Glutamatergic neuron (in vitro differentiated cells): ENCODE measurements around the gene MPO. TPM values are rescaled to one million over a fixed set of nuclear protein-coding genes. Genes with fewer than 3 reads are reported as not detected.

ENCODE experiments used
- DNase-seq: peaks from one replicate; pipeline ENCODE4 v3.0.0; 2022
- H3K27ac Mint-ChIP-seq: one replicate; pipeline ENCODE4 v1.8.0; 2020; ENCODE audit warnings: mild to moderate bottlenecking, mixed read lengths, inconsistent platforms; ENCODE audit not compliant: unreplicated experiment
- H3K27me3 Mint-ChIP-seq: one replicate; pipeline ENCODE4 v1.8.0; 2020; ENCODE audit warnings: mild to moderate bottlenecking, moderate library complexity, mixed read lengths, inconsistent platforms; ENCODE audit not compliant: unreplicated experiment
- H3K36me3 Mint-ChIP-seq: one replicate; pipeline ENCODE4 v1.8.0; 2020; ENCODE audit warnings: mild to moderate bottlenecking, mixed read lengths, inconsistent platforms; ENCODE audit not compliant: unreplicated experiment
- H3K4me1 Mint-ChIP-seq: one replicate; pipeline ENCODE4 v1.8.0; 2020; ENCODE audit warnings: mild to moderate bottlenecking, low read depth, mixed read lengths, inconsistent platforms; ENCODE audit not compliant: unreplicated experiment
- H3K4me3 Mint-ChIP-seq: one replicate; pipeline ENCODE4 v1.8.0; 2020; ENCODE audit warnings: mild to moderate bottlenecking, mixed read lengths, inconsistent platforms; ENCODE audit not compliant: unreplicated experiment
- H3K9me3 Mint-ChIP-seq: one replicate; pipeline ENCODE4 v1.8.0; 2020; ENCODE audit warnings: mild to moderate bottlenecking, moderate library complexity, mixed read lengths, inconsistent platforms; ENCODE audit not compliant: unreplicated experiment
- total RNA-seq: library from RNA; stranded (reverse); fragmentation: NEBNext Ultra II Directional; extraction: Animal tissue kit (Norgen Biotek cat#: 25700); gene quantifications from one replicate; pipeline ENCODE4 v1.2.1, GENCODE V29; 2021; ENCODE audit not compliant: unreplicated experiment
- TF ChIP-seq, protein P1 (sequence below): fragments of 200-600 bp; sonication (generic); IDR thresholded peaks from one replicate; pipeline ENCODE4 v1.5.0; 2021; ENCODE audit not compliant: partially characterized antibody, unreplicated experiment

MPO gene
- total RNA-seq, 1 donor from 2014 or later: not detected

DNA sequence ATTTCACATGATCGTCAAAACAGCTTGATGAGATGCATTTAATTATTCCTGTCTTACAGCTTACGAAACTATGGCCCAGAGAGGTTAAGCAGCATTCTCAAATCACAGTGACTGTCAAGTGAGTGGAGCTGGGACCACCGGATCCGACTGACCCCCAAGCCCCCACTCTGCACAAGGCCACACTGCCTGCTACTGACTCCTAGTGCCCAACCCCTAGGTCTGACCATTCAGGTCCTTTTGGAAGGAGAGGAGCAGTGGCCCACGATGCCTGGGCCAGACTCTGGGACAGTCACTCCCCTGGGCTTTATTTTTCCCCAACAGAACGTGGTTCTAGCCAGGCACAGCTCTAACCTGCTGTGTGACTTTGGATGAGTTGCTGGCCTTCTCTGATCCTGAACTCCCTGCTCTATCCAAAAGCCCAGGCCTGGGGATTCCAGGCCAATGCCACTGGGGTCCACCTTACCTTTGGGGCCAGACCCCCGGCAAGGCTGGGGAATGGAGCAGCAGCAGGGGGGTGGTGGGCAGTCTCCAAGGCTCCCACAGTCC is 38.0 kb upstream of the MPO start:
- peak; percentile 8 for DNase-seq
- H3K27ac Mint-ChIP-seq: no peak overlapping the region
- H3K36me3 Mint-ChIP-seq: peaks cover 8% of the 10 kb centered on the region
- TF ChIP-seq, protein P1, sequence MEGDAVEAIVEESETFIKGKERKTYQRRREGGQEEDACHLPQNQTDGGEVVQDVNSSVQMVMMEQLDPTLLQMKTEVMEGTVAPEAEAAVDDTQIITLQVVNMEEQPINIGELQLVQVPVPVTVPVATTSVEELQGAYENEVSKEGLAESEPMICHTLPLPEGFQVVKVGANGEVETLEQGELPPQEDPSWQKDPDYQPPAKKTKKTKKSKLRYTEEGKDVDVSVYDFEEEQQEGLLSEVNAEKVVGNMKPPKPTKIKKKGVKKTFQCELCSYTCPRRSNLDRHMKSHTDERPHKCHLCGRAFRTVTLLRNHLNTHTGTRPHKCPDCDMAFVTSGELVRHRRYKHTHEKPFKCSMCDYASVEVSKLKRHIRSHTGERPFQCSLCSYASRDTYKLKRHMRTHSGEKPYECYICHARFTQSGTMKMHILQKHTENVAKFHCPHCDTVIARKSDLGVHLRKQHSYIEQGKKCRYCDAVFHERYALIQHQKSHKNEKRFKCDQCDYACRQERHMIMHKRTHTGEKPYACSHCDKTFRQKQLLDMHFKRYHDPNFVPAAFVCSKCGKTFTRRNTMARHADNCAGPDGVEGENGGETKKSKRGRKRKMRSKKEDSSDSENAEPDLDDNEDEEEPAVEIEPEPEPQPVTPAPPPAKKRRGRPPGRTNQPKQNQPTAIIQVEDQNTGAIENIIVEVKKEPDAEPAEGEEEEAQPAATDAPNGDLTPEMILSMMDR: no peak
- no peak overlapping the region for H3K4me3 Mint-ChIP-seq
- H3K4me1 Mint-ChIP-seq: peaks cover 6% of the 10 kb centered on the region
- peaks cover 5% of the 10 kb centered on the region for H3K9me3 Mint-ChIP-seq
- H3K27me3 Mint-ChIP-seq: peaks cover 4% of the 10 kb centered on the region

DNA sequence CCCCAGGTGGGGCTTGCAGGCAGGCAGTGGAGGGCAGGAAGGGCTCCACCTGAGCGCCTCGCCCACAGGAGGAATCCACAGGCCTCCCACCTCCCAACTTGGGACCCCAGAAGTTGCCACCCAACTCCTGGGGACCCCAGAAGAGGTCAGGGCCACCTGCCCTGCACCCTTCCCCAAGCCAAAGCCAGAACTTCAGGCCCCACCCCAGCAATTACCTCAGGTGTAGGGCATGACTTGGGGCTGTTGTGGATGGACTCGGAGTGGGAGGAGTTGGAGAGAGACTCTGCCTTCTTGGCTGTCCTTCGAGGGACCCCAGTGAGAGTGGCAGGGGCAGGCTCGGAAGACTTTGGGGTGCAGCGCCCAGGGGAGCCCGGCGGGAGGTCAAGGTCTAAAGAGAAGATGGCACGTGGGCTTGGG is 37.3 kb upstream of the MPO start:
- peaks cover 6% of the 10 kb centered on the region for H3K4me1 Mint-ChIP-seq
- TF ChIP-seq, protein P1: no peak
- no peak overlapping the region for H3K4me3 Mint-ChIP-seq
- H3K9me3 Mint-ChIP-seq: peaks cover 5% of the 10 kb centered on the region
- H3K36me3 Mint-ChIP-seq: peaks cover 8% of the 10 kb centered on the region
- peaks cover 2% of the 10 kb centered on the region for H3K27me3 Mint-ChIP-seq
- DNase-seq: peak; percentile 2
- no peak overlapping the region for H3K27ac Mint-ChIP-seq

DNA sequence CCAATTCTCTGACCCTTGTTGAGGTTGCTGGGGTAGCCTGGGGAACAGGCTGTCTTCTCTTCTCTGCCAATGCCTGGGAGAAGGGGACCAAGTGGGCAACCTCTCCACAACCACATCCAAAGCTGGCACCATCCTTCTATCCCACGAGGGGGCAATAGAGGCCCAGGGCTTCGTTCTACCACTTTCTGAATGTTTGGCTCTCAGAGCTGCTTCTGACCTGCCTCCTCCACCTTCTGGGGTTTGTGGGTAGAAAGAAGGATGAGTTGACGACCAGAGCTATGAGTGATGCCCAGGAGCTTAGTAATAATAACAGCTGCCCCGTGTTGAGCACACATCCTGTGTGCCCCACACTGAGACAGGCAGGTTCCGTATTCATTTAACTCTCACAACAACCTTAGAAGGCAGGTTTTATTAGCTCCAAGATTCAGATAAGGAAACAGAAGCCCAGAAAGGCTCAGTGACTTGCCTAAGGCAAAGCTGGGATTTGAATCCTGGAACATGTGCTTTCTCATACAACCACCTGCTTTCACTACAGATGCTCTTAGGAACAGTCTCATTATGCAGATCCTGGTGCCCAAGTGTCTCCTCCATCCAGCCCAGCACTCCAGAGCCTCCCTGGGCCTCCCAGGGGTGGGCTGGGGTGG is 36.8 kb upstream of the MPO start:
- DNase-seq: peak; percentile 49
- Mint-ChIP-seq H3K4me1 (peaks cover 8% of the 10 kb centered on the region), H3K36me3 (peaks cover 8% of the 10 kb centered on the region), H3K27me3 (peaks cover 4% of the 10 kb centered on the region), H3K27ac (no peak overlapping the region), H3K9me3 (peaks cover 5% of the 10 kb centered on the region), H3K4me3 (no peak overlapping the region)
- TF ChIP-seq, protein P1: peak; percentile 36

DNA sequence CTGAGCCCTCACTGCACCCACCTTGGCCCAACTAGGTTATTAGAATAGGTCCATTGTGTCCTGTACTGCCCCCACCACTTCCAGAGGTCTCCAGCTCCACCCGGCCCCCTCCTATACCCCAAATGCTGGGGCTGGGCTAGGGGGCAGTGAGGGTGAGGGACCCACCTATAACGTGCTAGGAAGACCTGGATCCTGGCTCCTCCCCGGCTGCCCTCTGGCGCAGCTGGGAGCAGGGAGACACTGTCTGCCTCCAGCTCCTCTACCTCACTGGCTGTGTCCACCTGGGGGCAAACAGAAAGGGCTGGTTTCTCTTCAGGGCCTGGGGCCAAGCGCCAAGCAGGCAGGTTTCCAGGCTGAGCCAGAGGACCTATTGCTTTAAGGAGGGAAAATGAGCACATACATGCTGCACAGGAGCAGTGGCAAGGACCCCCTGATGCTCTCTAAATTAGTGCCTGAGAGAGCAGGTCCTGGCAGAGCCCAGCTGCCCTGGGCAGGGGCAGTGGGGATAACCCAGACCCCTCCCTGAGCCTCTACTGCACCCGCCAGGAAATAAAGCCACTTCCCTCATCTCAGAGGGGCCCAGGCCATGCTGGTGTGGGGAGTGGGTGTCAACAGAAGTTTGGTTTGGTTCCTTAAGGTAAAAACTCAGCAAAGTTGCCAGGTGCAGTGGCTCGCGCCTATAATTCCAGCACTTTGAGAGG is 35.7 kb upstream of the MPO start:
- TF ChIP-seq, protein P1: no peak
- H3K27me3 Mint-ChIP-seq: peaks cover 4% of the 10 kb centered on the region
- no peak overlapping the region for H3K4me3 Mint-ChIP-seq
- peaks cover 3% of the 10 kb centered on the region for H3K9me3 Mint-ChIP-seq
- peaks cover 8% of the 10 kb centered on the region for H3K4me1 Mint-ChIP-seq
- no peaks in the 10 kb centered on the region for H3K36me3 Mint-ChIP-seq
- peak; percentile 6 for DNase-seq
- no peak overlapping the region for H3K27ac Mint-ChIP-seq

DNA sequence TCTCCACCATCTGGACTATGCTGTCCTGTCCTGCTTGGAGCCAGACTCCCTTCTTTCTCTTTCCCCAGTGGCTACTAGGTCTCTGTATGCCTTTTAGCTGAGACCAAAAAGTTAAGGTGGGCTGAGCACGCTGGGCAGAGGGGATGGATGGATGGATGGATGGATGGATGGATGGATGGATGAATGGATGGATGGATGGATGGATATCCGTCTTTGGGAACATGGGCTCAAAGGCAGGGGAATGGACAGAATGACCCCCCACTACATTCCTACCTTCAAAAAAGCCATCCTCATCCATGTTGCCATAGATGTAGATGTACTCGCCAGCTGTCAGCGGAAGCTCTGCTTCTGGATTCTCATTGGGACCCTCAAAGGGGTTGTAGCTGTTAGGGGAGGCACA is 35.0 kb upstream of the MPO start:
- peaks cover 8% of the 10 kb centered on the region for H3K4me1 Mint-ChIP-seq
- H3K4me3 Mint-ChIP-seq: no peak overlapping the region
- H3K27me3 Mint-ChIP-seq: peaks cover 4% of the 10 kb centered on the region
- TF ChIP-seq, protein P1: no peak
- H3K27ac Mint-ChIP-seq: no peak overlapping the region
- no peak for DNase-seq
- no peaks in the 10 kb centered on the region for H3K36me3 Mint-ChIP-seq
- peaks cover under 1% of the 10 kb centered on the region for H3K9me3 Mint-ChIP-seq
